OCI-LY1 (cell line): Measurements from ENCODE around the gene DNLZ.

Source experiments
- CTCF ChIP-seq: fragments of 200-600 bp; sonication (generic), shearing (Covaris generic); IDR thresholded peaks from 2 replicates; pipeline ENCODE4 v1.5.1; 2017; ENCODE audit warnings: mild to moderate bottlenecking, antibody characterized with exemption, low read length, moderate library complexity, mixed read lengths
- EZH2 ChIP-seq: fragments of 200-600 bp; sonication (generic), shearing (Covaris generic); IDR thresholded peaks from 2 replicates; pipeline ENCODE4 v1.8.0; 2017; ENCODE audit warnings: borderline replicate concordance, mixed run types, mild to moderate bottlenecking, antibody characterized with exemption, low read length, moderate library complexity, mixed read lengths

DNA sequence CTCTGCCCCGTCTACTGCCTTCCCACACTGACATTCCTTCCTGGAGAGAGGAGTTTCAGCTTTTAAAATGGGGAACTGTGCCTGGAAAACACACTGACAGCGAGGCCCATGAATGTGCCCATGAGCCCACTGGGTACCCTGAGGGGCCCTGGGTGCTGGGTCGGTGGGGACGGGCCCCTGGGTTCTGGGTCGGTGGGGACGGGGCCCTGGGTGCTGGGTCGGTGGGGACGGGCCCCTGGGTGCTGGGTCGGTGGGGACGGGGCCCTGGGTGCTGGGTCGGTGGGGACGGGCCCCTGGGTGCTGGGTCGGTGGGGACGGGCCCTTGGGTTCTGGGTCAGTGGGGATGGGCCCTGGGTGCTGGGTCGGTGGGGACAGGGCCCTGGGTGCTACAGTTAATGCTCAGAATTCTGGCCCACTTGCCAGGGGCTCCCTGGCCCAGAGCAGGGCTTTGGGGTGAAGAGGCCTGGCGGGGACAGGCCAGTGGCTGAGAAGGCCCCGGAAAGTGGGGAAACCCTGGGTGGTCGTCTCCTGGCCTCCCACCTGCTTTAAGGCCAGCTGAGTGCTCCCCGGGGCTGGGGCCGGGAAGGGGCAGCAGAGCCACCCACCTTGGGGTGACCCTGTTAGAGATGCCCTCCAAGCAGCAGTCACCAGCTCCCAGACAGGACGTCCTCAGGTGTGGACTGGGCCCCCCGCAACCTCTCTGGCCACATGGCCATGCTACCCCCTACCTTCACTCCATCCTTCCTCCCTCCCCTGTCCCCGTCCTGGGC, 33.7 kb downstream of the DNLZ start:
- TF ChIP-seq CTCF (no peak), EZH2 (no peak)
